ENCODE data around the gene CPEB3.

DNA sequence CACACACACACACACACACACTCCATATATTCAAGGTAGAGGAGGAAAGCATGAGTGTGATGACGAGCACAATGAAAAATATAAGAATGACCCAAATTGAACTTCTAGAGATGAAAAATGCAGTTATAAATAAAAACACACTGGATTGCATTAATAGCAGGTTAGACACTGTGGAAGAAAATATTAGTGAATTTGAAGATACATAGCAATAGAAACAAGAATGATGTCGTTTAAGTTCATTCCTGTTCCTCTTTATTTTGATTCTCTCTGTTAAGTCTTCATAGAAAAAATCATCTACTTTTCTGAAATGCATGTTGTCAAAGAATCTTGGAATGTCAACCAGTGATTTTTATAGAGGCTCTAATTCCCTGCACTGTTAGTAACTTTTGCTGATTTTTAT is 288.9 kb downstream of the CPEB3 start:
- no peak for TF ChIP-seq CTCF (IDR thresholded peaks at IDR 0.05)
- no peak for TF ChIP-seq POLR2A (IDR thresholded peaks at IDR 0.05)

Measured in adrenal gland (tissue), 5 donors.